HG02840 (cell line): ENCODE data around the gene ZNF367.

Experiments
- ATAC-seq: cut with Tn5 transposase; IDR thresholded peaks from one replicate; pipeline ENCODE4 v1.9.1; 2021; ENCODE audit warnings: mild to moderate bottlenecking, moderate library complexity, moderate number of reproducible peaks; ENCODE audit not compliant: unreplicated experiment, low FRiP score

Gene ZNF367

DNA sequence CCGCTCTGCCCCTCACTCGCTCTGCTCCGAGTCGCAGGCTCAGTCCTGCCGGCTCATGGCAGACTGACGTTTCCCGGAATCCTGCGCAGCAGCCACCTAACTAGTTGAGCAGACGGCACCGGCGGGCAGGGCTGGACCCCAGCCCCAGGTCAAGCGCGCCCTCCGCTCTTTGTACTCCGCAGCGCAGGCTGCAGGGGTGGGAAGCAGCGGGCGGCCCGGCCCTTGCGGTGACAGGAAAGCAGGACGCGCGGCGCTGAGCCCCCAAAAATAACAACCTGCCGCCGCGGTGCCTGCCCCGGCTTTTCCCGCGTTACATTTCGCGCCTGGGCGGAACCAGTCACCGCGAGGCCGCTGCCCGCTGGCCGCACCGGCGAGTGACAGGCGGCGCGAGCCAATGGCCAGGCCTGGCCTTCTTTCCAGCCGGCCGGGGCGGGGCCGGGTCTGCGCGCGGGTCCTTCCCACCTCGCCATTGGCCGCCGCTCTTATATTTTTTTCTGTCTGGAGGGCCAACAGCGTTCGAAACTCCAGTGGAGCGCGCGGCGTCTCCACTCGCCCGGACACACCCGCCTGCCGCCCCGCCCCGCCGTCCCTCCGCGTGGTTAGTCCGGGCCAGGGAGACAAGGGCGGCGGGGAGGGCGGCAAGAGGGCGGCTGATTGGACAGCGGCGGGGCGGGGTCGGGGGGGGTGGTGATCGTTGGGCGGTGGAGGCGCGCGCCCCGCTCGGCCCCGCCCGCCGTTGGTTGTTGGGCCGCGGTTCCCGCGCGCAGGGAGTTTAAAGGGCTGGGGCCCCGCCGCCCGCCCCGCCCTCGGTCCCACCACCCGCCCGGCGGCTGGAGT, at the start of gene ZNF367:
TSS of gene ZNF367 (minus strand) at position 288 of the 837 bp plus-strand sequence. CDS start 338 bp downstream, outside the sequence.
- ATAC-seq: peak; percentile 60

DNA sequence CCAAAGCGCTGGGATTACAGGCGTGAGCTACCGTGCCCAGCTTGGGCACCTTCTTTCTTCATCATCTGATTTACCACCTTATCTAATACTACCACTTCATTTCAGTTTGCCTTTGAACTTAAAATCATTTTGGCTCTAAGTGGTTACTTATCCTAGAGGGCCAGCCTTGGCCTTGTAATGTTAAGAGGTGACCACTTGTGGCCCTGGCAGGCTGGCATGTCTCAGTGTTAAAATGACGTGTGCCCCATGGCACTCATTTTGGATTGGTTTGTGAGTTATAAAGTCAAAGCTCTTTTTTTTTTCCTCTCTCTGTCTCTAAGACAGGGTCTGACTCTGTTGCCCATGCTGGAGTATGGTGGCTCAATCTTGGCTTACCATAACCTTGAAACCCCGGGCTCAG, 49.6 kb upstream of the ZNF367 start:
- ATAC-seq: no peak

DNA sequence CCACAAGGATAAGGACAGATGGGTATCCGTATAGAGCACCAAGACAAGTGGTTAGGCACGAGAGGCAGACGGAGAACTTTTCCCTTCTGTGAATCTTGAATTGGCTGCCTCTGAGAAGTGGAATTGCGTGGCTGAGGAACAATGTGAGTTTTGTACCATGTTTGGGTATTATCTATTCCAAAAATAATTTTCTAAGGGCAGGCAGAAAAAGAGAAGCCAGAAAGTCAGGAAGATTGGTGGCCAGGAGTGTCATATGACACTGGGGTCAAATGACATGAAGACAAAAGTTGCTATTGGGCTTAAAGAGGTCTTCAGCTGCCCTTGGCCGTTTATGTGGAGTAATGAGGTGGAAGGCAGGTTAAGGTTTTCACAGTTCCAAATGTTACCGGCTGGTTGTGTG, 46.3 kb upstream of the ZNF367 start:
- no peak for ATAC-seq

DNA sequence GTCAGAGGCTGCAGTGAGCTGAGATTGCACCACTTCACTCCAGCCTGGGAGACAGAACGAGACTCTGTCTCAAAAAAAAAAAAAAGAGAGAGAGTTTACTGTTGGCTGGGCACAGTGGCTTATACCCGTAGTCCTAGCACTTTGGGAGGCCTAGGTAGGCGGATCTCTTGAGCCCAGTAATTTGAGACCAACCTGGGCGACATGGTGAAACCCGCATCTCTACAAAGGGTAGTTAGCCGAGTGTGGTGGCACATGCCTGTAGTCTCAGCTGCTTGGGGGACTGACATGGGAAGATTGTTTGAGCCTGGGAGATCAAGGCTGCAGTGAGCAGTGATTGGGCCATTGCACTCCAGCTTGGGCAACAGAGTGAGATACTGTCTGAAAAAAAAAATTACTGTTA, 44.4 kb upstream of the ZNF367 start:
- no peak for ATAC-seq

DNA sequence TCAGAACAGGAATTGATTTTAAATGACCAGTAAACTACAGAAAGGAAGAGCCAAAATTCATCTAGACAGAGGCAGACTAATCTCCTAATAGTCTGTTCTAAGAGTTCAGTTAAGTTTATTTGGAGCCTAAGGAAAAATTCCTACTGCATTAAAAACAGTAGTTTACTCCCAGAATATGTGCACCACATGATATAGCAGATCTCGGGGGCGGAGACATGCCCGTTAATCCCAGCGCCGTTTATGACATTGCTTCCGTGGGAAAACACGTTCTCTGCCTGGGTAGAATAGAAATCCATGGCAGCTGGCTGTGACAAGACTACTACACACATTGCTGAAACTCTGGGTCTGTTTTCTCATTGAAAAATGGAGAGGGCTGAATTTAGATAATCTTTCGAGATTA, 43.2 kb upstream of the ZNF367 start:
- no peak for ATAC-seq

DNA sequence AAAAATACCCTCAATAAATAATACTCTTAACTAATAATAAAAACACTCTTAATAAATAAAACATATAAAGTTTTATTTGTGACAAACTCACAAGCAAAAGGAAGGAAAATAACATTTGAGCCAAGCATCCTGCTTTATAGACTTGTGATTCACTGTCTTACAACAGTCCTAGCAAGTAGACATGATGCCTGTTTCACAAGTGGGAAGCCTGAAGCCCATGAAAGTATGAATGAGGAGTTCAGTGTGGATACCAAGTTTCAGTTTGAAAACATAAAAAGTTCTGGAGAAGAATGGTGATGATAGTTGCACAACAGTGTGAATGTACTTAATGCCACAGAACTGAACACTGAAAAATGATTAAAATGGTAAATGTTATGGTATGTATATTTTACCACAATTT, 42.7 kb upstream of the ZNF367 start:
- ATAC-seq: no peak

DNA sequence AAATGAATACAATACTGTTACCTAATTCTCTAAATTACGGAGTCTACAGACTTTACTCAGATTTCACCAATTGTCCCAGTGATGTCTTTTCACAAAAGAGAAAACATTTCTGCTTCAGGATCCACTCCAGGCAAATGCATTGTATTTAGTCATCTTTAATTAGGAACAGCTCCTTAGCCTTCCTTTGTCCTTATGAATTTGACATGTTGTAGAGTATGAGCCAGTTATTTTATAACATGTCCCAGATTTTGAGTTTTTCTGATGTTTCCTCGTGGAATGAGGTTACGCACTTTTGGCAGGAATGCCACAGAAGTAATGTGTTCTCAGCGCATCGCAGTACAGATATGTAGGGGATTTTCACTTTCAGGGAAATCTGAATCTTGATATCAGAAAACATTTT, 42.3 kb upstream of the ZNF367 start:
- no peak for ATAC-seq

DNA sequence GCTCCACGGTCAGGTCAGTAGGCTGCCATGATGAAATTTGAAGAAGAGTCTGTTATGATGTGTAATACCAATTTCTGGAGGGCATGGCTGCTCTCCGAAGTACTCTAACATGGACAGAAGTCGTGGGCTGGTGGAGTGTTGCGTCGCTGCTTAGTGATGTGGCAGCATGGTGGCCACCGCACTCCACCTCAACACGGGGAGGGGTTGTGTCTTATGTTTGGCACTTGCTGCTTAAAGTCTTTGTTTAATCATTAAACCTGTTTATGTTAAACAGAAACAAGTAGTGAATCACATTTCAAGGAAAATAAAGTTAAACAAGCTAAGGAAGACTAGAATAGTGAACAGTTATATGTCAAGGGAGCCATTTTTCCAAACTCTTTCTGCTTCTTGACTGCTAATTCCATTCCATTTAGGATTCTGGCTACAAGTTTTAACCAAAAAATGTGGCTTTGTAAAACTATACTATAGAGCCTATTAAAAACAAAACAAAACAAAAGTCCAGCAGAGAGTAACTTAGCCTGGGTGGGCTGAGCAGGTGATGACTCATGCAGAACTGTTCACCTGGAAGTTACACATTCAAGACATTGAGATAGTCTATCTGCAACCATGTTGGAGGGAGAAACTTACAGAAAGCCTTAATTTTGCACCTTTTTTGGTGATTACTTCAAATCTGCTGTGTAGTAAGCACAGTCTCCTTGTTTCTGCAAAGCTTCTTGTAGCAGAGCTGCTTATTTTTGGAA, 41.3 kb upstream of the ZNF367 start:
- ATAC-seq: no peak

DNA sequence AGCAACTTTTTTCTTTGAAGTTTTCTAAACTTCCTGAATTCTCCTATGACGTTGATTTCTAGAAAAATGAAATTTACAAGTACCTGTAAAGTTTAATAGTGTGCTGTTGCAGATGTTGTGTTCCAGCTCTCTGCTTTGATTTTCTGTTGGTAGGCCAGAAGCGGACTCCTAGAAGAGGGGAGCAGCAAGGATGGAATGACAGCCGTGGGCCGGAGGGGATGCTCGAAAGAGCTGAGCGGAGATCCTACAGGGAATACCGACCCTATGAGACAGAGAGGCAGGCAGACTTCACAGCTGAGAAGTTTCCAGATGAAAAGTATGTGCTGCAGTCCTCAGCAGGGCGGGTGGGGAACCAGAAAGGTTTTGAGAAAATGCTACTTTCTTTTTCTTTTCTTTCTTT, 40.1 kb upstream of the ZNF367 start:
- ATAC-seq: no peak

DNA sequence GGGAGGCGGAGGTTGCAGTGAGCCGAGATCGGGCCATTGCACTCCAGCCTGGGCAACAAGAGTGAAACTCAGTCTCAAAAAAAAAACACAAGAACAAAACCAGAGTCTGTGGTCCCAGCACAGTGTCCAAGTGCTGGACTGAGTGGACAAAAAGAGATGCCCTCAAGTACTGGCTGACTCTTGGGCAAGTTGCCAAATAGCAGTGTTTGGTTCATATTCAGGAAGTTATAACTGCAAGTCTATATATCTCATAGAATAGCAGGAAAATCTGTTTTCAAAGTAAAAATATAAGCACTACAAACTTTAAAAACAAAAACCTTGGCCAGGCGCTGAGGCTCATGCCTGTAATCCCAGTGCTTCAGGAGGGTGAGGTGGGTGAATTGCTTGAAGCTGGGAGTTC, 39.1 kb upstream of the ZNF367 start:
- ATAC-seq: no peak

DNA sequence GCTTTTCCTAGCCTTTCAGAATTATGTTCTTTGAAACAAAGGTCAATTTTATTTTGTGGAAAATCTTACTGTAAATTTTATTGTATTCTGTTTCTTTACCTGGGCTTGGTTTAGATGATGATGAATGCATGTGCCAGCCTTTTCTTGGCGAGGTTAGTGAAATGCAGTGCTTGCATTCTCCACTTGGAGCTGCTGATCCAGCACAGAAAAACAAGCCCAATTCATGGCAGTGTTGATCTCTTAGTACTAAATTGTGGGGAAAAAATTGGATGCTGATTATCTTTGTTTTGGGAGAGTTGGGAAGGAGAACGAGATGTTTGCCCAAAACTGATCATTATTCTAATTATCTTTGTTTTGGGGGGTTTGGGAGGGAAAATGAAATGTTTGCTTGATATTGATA, 35.5 kb upstream of the ZNF367 start:
- no peak for ATAC-seq

DNA sequence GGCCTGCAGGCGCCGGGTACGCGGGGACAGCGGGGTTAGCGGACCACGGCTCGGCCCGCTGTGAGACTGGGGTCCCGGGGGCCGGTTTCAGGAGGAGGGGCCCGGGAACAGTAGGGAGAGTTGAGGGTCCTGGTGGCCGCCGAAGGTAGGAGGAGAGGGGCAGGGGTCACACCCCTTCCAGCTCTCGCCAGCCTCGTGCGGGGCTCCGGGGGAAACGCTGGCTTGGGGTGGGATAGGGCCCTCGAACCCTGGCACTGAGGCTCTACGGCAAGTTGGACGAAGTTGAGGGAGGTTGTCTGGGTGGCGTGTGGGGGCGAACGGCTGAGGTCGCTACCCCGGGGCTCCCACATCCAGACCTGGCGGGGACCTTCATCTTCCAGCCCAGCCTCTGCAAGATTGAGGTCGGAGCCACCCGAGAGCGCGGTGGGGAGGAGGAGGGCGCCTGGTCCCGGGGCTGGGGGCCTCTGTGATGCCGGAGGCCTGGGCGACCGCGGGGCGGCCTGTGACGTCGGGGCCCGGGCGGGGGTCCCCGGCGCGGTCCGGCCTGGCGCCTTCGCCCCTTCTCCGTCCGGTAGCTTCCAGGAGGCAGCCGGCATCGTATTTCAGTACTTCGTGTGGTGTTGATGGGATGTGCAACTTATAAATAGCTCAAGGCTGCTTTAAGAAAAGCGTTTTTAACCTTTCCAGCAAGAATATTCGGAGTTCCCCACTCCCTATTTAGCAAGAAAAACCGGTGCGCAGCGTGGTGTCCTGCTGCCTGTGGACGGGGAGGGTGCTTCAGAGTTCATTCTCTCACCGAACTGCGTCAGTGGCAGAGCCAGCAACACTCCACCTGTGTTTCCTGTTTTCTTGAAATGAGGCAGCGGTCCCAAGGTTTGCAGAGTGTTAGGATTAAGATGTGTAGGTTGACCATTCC, 32.7 kb upstream of the ZNF367 start:
- ATAC-seq: no peak

DNA sequence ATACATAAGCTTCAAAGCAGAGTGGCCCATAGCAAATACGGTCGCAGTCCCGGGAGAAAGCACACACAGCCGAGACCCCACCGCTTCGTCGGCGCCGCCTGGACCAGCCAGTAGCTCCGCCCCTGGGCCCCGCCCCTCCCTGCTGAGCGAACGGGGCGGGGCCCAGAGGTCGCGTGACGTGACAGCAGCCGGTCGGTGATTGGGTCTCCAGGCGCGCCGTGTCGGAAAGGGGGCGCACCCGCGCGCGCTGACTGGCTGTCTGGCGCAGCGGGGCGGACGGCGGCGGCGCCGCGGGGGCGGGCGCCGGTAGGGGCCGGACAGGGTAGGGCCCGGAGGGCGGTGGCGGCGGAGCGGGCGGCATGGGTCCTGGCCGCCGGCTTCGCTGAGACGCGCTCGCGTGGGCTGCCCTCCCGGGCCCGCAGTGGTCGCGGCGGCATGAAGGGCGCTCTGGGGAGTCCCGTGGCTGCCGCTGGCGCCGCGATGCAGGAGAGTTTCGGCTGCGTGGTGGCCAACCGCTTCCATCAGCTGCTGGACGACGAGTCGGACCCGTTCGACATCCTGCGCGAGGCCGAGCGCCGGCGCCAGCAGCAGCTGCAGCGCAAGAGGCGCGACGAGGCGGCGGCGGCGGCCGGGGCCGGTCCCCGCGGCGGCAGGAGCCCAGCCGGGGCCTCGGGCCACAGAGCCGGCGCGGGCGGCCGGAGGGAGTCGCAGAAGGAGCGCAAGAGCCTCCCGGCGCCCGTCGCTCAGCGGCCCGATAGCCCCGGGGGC, 31.9 kb upstream of the ZNF367 start, which contains the start of gene HABP4:
TSS of gene HABP4 (plus strand) at position 325 of the 768 bp plus-strand sequence. CDS start at position 436, 111 bp downstream.
- peak; percentile 95 for ATAC-seq

DNA sequence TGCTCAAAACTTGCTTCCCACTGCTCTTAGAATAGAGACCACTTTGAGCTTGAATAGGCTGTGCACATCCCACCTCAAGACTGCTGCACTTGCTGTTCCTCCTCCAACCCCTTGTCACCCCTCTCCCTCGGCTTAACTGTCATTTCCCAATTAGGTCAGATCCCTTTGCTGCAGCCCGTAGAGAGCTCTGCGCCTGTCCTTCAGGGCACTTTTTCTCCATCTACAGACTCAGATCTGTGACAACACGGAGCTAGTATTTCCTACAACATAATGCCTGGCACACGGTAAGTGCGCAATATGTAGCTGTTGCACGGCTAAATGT, 31.3 kb upstream of the ZNF367 start:
- ATAC-seq: peak; percentile 25

DNA sequence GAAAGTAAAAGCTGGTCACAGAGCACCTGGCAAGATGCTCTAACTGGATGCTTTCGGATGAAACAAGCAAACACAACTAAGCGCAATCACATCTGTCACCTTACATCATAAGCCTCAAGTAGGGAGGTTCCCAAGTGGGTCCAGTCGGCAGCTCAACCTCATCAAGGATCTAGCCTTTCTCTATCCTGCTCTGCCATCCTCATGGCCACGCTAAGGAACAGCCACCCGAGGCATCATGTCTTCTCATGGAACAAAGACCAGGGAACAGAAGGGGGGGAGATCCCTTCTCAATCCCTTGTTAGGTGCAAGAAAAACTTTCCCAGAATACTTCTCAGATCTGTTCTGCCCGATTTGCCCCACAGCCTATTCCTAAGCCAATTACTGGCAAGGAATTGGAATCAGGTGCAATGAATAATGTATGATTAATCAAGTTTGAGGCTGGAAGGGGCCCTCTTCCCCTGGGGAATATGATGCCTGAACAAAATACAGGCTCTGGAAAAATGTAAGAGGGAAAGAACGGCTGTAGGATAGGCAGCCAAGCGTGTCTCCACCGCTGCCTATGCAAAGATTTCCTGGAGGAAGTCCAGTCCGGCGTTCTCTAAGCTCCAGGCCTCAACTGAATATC, 30.5 kb upstream of the ZNF367 start:
- ATAC-seq: no peak

DNA sequence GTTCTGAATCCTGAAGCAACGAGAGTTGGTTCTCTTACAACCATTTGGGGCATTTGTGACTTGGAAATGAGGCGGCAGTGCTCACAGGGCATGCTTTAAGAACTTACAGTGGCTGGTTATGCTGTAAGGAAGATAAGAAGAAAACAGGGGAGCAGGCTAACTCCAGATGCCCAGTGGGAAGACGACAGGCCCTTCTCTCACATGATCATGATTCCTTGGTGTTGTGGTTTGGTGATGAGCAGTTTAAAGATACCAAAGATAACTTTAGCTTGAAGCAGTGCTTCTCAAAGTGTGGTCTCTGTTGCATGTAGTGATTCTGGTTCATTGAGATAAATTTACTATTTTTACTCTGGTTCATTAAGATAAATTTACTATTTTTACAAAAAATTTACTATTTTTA, 29.2 kb upstream of the ZNF367 start:
- no peak for ATAC-seq

DNA sequence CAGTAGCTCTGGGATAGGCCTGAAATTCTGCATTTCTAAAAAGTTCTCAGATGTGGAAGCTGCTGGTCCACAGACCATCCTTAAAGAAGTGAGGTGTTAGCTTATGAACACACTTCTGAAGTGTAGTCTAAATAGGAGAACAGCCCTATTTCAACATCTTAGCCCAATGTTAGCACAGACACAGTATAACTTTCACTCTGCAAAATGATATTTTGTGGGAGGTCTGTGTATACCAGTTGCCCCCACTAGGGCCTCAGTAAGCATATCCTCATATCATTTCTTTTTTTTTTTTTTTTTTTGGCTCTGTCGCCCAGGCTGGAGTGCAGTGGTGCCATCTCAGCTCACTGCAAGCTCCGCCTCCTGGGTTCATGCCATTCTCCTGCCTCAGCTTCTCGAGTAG, 24.3 kb upstream of the ZNF367 start:
- no peak for ATAC-seq

DNA sequence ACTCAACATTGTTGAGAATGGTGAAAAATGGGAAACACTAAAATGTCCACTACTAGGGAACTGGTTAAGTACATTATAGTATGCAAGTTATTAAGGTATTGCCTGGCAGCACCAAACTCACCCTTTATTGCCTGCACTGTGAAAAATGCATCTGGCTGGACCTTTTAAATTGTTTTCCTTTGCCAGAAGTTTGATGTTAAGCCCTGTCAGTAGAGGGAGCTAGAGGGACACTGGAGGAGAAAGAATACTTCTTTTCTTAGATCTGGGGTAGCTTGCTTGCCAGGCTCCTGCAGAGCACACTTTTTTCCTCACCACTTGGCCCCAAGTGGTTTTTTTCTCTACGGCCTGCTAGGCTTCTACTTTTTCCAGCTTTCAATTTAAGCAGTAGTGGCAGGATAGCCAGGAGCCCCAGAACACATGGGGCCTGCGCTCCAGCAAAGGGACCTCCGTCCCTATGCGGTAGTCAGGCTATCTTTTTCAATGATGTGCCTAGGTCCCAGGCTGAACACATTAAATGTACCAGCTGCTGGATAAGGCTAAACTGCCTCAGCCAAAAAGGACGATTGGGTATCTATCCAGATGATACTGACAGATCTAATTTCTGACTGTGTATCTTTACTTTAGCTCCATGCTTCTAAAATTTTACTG, 23.8 kb upstream of the ZNF367 start:
- no peak for ATAC-seq

DNA sequence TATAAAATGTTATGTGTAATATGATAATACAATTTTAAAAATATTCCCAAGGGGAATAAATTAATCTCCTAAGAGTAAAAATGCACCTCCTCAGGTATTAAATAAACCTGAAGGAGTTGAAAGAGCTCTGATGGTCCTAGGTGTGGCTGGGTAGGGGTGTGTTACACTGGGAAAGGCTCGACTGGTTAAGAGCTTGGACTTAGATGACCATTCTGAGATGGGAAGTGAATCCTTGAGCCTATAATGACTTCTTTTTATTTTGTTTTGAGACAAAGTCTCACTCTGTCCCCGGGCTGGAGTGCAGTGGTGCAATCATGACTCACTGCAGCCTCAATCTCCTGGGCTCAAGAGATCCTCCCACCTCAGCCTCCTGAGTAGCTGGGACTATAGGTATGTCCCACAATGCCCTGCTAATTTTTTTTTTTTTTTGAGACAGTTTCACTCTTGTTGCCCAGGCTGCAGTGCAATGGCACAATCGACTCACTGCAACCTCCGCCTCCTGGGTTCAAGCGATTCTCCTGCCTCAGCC, 22.6 kb upstream of the ZNF367 start:
- no peak for ATAC-seq
